Endothelial cell of umbilical vein (primary cell): ENCODE measurements around the gene TIMM10.

Source experiments
- MAX ChIP-seq: IDR thresholded peaks from 2 replicates; pipeline ENCODE4 v1.6.1; 2011; ENCODE audit not compliant: insufficient read depth, insufficient read length
- POLR2A ChIP-seq: IDR thresholded peaks from 2 replicates; pipeline ENCODE4 v1.6.1; 2012; ENCODE audit warnings: low read depth, mild to moderate bottlenecking, control low read depth, low read length
- TF ChIP-seq, protein P1 (sequence below), 2 donors: IDR thresholded peaks; 1 replicate in 1 of 2; 2 replicates in 1 of 2; pipeline ENCODE4 v1.5.1; 2011; ENCODE audit warnings: low read length in 2 of 2, mild to moderate bottlenecking in 2 of 2, moderate library complexity in 2 of 2, control low read depth in 1 of 2, inconsistent platforms in 1 of 2, low read depth in 1 of 2; ENCODE audit not compliant: insufficient read depth in 1 of 2; ENCODE audit errors: extremely low read depth in 1 of 2

GRCh38 chr11:57543593-57543992, 13.0 kb upstream of the TIMM10 start:
- TF ChIP-seq POLR2A (no peak), MAX (no peak)
- TF ChIP-seq, protein P1, sequence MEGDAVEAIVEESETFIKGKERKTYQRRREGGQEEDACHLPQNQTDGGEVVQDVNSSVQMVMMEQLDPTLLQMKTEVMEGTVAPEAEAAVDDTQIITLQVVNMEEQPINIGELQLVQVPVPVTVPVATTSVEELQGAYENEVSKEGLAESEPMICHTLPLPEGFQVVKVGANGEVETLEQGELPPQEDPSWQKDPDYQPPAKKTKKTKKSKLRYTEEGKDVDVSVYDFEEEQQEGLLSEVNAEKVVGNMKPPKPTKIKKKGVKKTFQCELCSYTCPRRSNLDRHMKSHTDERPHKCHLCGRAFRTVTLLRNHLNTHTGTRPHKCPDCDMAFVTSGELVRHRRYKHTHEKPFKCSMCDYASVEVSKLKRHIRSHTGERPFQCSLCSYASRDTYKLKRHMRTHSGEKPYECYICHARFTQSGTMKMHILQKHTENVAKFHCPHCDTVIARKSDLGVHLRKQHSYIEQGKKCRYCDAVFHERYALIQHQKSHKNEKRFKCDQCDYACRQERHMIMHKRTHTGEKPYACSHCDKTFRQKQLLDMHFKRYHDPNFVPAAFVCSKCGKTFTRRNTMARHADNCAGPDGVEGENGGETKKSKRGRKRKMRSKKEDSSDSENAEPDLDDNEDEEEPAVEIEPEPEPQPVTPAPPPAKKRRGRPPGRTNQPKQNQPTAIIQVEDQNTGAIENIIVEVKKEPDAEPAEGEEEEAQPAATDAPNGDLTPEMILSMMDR (IDR thresholded peaks at IDR 0.05; ENCODE audit: extremely low read depth in 1 of 2, insufficient read depth in 1 of 2, low read depth in 1 of 2, low read length in 2 of 2): no peak
